Stimulated activated CD4-positive, alpha-beta T cell treated with anti-CD3 and anti-CD28 coated beads, Interleukin-1b, Interleukin-23, amount 100 ng/mL, for 1 hour (primary cell): ENCODE data around the gene MRFAP1L1.
"Not testable (repeated sequence)": the region's sequence is repeated elsewhere in the genome, so short reads cannot be mapped to it uniquely, and the experiment has no call there.

Experiments
- DNase-seq, 2 donors: peaks; one replicate each; pipeline ENCODE4 v3.0.0-alpha.2; 2020; ENCODE audit warnings: low read depth in 2 of 2

MRFAP1L1 gene

GRCh38 chr4:6709230-6710114 is at the start of gene MRFAP1L1:
TSS of gene MRFAP1L1 (minus strand) at chr4:6709865. CDS start at chr4:6709629, 236 bp downstream.
- DNase-seq, result peak; percentile 84 to 92

GRCh38 chr4:6758728-6759127 is 49.1 kb upstream of the MRFAP1L1 start:
- no peak for DNase-seq

GRCh38 chr4:6756345-6756744 is 46.7 kb upstream of the MRFAP1L1 start:
- not testable (repeated sequence) for DNase-seq

- no peak for DNase-seq
Observed at GRCh38 chr4:6755088-6755753, 45.6 kb upstream of the MRFAP1L1 start.

- DNase-seq, result no peak
Observed at GRCh38 chr4:6754481-6755087, 44.9 kb upstream of the MRFAP1L1 start.

- DNase-seq, result no peak
Observed at GRCh38 chr4:6753891-6754290, 44.2 kb upstream of the MRFAP1L1 start.

- no peak for DNase-seq
Observed at GRCh38 chr4:6753103-6753560, 43.5 kb upstream of the MRFAP1L1 start.

- no peak for DNase-seq
Observed at GRCh38 chr4:6752486-6752829, 42.8 kb upstream of the MRFAP1L1 start.

GRCh38 chr4:6751611-6752485 is 42.2 kb upstream of the MRFAP1L1 start:
- no peak for DNase-seq

GRCh38 chr4:6750286-6751221 is 40.9 kb upstream of the MRFAP1L1 start:
- no peak for DNase-seq

GRCh38 chr4:6749340-6750171 is 39.9 kb upstream of the MRFAP1L1 start:
- DNase-seq, result no peak

- DNase-seq, result no peak
Observed at GRCh38 chr4:6748286-6748685, 38.6 kb upstream of the MRFAP1L1 start.

- no peak for DNase-seq
Observed at GRCh38 chr4:6747294-6748051, 37.8 kb upstream of the MRFAP1L1 start.

- no peak for DNase-seq
Observed at GRCh38 chr4:6746721-6747293, 37.1 kb upstream of the MRFAP1L1 start.

GRCh38 chr4:6742989-6743388 is 33.3 kb upstream of the MRFAP1L1 start:
- DNase-seq, result no peak

GRCh38 chr4:6742507-6742906 is 32.8 kb upstream of the MRFAP1L1 start:
- no peak for DNase-seq

- no peak for DNase-seq
Observed at GRCh38 chr4:6740347-6740746, 30.7 kb upstream of the MRFAP1L1 start.

GRCh38 chr4:6739920-6740319 is 30.3 kb upstream of the MRFAP1L1 start:
- no peak for DNase-seq
